ENCODE data around the gene YIPF6.
A peak's percentile ranks its signal among the peaks of the same experiment; 100 is the strongest.
"Not testable (repeated sequence)": the region's sequence is repeated elsewhere in the genome, so short reads cannot be mapped to it uniquely, and the experiment has no call there.

The YIPF6 gene, protein sequence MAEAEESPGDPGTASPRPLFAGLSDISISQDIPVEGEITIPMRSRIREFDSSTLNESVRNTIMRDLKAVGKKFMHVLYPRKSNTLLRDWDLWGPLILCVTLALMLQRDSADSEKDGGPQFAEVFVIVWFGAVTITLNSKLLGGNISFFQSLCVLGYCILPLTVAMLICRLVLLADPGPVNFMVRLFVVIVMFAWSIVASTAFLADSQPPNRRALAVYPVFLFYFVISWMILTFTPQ

GRCh38 chrX:68498508-68499379 is at the start of gene YIPF6:
YIPF6 (plus strand) TSS chrX:68499051; CDS start chrX:68499067, 16 bp downstream.
- peak; percentile 85 for DNase-seq (ENCODE audit: low spot score)

DNA sequence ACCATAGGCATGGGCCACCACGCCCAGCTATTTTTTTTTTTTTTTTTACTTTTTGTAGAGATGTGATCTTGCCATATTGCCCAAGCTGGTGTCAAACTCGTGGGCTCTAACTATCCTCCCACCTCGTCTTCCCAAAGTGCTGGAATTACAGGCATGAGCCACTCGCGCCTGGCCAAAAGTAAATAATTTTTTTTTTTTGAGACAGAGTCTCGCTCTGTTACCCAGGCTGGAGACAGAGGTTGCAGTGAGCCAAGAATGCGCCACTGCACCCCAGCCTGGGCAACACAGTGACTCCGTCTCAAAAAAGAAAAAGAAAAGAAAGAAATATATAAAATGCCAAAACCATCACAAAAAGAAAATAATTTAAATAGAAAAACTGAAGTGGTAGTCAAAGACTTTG is 47.1 kb upstream of the YIPF6 start:
- DNase-seq (ENCODE audit: low spot score) = no peak

GRCh38 chrX:68454476-68455150 is 44.2 kb upstream of the YIPF6 start:
- DNase-seq (ENCODE audit: low spot score) = no peak

- DNase-seq (ENCODE audit: low spot score) = no peak
Observed at GRCh38 chrX:68455151-68455510, 43.7 kb upstream of the YIPF6 start.

- DNase-seq (ENCODE audit: low spot score) = no peak
Observed at GRCh38 chrX:68461093-68461492, 37.8 kb upstream of the YIPF6 start.

- DNase-seq (ENCODE audit: low spot score) = no peak
Observed at GRCh38 chrX:68461576-68461975, 37.3 kb upstream of the YIPF6 start.

DNA sequence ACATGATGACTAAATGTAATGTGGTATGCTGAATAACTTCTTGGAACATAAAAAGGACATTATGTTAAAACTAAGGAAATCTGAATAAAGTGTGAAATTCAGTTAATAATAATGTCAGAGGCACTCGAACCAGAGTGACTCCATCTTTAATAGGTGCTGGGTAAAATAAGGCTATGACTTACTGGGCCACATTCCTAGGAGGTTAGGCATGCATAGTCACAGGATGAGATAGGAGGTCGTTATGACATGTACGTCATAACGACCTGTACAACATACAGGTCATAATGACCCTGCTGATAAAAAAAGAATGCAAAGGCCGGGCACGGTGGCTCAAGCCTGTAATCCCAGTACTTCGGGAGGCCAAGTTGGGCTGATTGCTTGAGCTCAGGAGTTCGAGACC is 36.7 kb upstream of the YIPF6 start:
- DNase-seq (ENCODE audit: low spot score) = no peak

GRCh38 chrX:68462653-68463052 is 36.2 kb upstream of the YIPF6 start:
- DNase-seq (ENCODE audit: low spot score) = no peak

DNA sequence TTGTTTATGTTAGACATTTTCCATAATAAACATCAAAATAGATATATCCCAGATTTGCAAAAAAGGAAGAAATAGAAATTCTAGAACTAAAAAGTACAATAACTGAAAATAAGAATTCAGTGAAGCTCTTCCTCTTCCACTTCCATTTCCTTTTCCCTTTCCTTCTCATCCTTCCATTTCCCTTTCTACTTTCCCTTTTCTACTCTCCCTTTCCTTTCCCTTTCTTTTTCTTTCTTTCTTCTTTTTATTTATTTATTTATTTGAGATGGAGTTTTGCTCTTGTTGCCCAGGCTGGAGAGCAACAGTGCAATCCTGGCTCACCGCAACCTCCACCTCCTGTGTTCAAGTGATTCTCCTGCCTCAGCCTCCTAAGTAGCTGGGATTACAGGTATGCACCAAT is 35.0 kb upstream of the YIPF6 start:
- DNase-seq (ENCODE audit: low spot score) = no peak

GRCh38 chrX:68464796-68465195 is 34.1 kb upstream of the YIPF6 start:
- no peak for DNase-seq (ENCODE audit: low spot score)

DNA sequence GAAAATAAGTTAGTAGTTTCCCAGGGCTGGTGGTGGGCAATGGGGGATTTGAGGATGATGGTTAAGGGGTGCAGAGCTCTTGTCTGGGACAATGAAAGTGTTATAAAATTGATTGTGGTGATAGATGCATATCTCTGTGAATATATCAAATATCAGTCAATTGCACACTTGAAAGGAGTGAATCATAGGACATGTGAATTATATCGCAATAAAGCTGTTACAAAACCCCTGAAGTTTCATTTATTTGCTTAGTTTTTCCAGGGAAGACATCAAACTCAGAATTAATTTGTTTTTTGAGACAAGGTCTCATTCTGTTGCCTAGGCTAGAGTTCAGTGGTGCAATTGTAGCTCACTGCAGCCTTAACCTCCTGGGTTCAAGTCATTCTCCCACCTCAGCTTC is 17.9 kb upstream of the YIPF6 start:
- no peak for DNase-seq (ENCODE audit: low spot score)

DNA sequence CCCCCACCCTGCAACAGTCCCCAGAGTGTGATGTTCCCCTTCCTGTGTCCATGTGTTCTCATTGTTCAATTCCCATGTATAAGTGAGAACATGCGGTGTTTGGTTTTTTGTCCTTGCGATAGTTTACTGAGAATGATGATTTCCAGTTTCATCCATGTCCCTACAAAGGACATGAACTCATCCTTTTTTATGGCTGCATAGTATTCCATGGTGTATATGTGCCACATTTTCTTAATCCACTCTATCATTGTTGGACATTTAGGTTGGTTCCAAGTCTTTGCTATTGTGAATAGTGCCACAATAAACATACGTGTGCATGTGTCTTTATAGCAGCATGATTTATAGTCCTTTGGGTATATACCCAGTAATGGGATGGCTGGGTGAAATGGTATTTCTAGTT is 12.7 kb upstream of the YIPF6 start:
- DNase-seq (ENCODE audit: low spot score) = not testable (repeated sequence)

- DNase-seq (ENCODE audit: low spot score) = no peak
Observed at GRCh38 chrX:68487254-68487653, 11.6 kb upstream of the YIPF6 start.

- DNase-seq (ENCODE audit: low spot score) = no peak
Observed at GRCh38 chrX:68487924-68488323, 10.9 kb upstream of the YIPF6 start.

GRCh38 chrX:68488657-68489056 is 10.2 kb upstream of the YIPF6 start:
- no peak for DNase-seq (ENCODE audit: low spot score)

- DNase-seq (ENCODE audit: low spot score) = peak; percentile 32
Observed at GRCh38 chrX:68490644-68491043, 8.2 kb upstream of the YIPF6 start.

GRCh38 chrX:68492583-68492982 is 6.3 kb upstream of the YIPF6 start:
- no peak for DNase-seq (ENCODE audit: low spot score)

DNA sequence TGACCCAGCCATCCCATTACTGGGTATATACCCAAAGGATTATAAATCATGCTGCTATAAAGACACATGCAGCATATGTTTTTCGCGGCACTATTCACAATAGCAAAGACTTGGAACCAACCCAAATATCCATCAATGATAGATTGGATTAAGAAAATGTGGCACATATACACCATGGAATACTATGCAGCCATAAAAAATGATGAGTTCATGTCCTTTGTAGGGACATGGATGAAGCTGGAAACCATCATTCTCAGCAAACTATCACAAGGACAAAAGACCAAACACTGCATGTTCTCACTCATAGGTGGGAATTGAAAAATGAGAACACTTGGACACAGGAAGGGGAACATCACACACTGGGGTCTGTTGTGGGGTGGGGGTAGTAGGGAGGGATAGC is 5.1 kb upstream of the YIPF6 start:
- not testable (repeated sequence) for DNase-seq (ENCODE audit: low spot score)

DNA sequence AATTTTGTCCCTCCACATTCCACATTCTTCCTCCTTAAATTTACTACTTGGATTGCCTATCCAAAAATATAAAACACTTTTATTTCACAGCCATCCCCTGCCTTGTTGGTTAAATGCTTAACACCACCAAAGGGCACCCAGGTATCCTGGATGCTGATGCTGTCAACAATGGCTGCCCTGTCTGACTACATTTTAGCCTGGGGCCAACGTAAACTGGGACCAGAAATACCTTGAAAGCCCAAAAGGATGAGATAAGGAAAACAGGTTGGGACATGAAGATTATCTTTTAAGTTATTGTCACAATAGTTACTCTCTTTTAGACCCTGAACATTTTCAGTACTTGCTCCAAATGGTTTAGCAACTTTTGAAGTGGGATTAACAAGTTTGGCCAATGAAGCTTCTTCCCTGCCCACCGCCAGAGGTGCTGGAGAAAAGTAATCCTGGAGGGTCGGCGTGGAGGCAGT is 775 bp upstream of the YIPF6 start:
- DNase-seq (ENCODE audit: low spot score) = no peak

GRCh38 chrX:68499543-68500504 is 973 bp downstream of the YIPF6 start:
- no peak for DNase-seq (ENCODE audit: low spot score)

- DNase-seq (ENCODE audit: low spot score) = no peak
Observed at GRCh38 chrX:68503836-68504636, 5.2 kb downstream of the YIPF6 start.

Data from D341Med (cell line).